Esophagus squamous epithelium (tissue), 4 donors: ENCODE measurements around the gene KLHL29.

Experiments
- POLR2A ChIP-seq, 4 donors: fragments of 450-650 bp; IDR thresholded peaks; one replicate each; pipeline ENCODE4 v1.6.1; 2017; ENCODE audit warnings: antibody characterized with exemption in 4 of 4, mild to moderate bottlenecking in 4 of 4, moderate library complexity in 3 of 4
- TF ChIP-seq, protein P1 (sequence below), 6 experiments: fragments of 450-650 bp in 4 of 6; fragments of 200-600 bp in 2 of 6; sonication (generic) in 2 of 6; IDR thresholded peaks; one replicate each; pipeline ENCODE4 v1.5.1; 2016 to 2019; ENCODE audit warnings: antibody characterized with exemption in 6 of 6, mild to moderate bottlenecking in 4 of 6, moderate library complexity in 4 of 6

GRCh38 chr2:23565374-23565773, 180.4 kb downstream of the KLHL29 start:
- TF ChIP-seq, protein P1, sequence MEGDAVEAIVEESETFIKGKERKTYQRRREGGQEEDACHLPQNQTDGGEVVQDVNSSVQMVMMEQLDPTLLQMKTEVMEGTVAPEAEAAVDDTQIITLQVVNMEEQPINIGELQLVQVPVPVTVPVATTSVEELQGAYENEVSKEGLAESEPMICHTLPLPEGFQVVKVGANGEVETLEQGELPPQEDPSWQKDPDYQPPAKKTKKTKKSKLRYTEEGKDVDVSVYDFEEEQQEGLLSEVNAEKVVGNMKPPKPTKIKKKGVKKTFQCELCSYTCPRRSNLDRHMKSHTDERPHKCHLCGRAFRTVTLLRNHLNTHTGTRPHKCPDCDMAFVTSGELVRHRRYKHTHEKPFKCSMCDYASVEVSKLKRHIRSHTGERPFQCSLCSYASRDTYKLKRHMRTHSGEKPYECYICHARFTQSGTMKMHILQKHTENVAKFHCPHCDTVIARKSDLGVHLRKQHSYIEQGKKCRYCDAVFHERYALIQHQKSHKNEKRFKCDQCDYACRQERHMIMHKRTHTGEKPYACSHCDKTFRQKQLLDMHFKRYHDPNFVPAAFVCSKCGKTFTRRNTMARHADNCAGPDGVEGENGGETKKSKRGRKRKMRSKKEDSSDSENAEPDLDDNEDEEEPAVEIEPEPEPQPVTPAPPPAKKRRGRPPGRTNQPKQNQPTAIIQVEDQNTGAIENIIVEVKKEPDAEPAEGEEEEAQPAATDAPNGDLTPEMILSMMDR (IDR thresholded peaks at IDR 0.05): no peak
- no peak for TF ChIP-seq POLR2A (IDR thresholded peaks at IDR 0.05)
